ENCODE measurements around the gene ZDHHC18.

ZDHHC18 gene

DNA sequence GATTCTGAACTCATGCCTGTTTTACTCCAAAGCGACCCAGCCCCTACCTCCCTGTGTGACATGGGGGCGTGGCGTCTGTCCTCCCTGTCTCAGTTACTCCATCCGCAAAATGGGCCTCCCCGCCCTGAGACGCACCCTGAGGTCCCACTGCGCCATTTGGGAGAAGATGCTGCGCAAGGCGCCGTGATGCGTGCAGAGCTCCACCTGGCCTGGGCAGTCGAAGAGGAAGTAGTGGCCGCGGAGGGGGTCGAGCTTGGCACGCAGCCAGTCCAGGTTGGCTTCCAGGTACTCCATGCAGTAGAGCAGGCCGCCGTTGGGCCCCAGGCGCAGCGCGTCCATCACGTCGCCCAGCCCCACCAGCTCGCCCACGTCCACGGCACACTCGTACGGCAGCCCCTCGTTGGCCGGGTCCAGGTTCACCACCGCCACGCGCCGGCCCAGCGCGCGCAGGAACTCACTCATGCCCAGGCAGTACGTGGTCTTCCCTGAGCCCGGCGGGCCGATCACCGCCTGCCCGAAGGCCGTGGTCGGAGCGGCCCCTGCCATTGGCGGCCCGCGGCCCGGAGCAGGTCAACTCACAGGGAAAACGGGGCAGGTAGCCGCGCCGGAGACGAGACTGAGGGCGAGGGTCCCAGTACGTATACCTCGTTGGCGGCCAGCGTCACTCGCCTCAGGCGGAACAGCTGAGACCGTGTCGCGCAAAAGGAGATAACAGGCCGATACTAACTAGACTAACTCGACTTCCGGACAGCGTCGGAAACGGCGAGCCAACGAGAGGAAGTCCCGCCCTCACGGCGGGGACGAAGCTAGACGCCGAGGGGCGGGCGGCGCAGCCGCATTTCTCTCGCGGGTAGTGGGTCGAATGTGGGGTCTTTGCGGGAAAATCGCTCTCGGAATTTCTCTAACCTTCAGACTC, 63.3 kb downstream of the ZDHHC18 start, which contains the start of gene GPN2:
Gene GPN2, minus strand, starts transcription at position 733 of the 916 bp plus-strand sequence. Its CDS starts 187 bp downstream, at position 546.
- in situ Hi-C loops (cut with MboI; ENCODE audit: low sequenced_read_pairs) = loop anchor here (10.0 kb wide), 1 partner anchor 295 kb away; no protein-coding TSS in a partner anchor

- in situ Hi-C loops (cut with MboI; ENCODE audit: low sequenced_read_pairs) = no loop called here
These were observed 63.9 kb downstream of the ZDHHC18 start for GRCh38 chr1:26890467-26890796.

GRCh38 chr1:26894263-26894662, 67.8 kb downstream of the ZDHHC18 start:
- in situ Hi-C loops (cut with MboI; ENCODE audit: low sequenced_read_pairs) = no loop called here

DNA sequence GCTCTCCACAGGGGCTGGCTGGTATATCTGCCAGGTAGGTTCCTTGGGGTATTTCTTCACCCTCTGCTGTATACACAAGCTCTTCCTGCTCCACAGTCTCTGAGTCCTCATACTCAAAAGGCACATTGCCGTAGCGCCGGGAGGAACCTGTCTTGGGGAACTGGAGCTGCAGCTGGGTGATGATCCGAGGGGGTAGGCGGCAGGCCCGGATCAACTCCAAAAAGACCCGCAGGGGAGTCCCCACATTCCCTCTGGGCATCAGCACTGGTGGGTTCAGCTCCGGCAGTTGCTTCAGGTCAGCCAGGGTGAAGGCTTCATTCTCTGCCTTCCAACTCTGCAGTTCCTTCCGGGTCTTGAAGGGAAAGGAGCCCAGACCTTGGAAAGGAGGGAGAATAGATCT, 70.9 kb downstream of the ZDHHC18 start:
- in situ Hi-C loops (cut with MboI; ENCODE audit: low sequenced_read_pairs) = no loop called here

- in situ Hi-C loops (cut with MboI; ENCODE audit: low sequenced_read_pairs) = no loop called here
These were observed 73.7 kb downstream of the ZDHHC18 start, which contains the start of gene GPATCH3 for GRCh38 chr1:26900001-26900814. Gene GPATCH3, minus strand, starts transcription at chr1:26900467. Its CDS starts 25 bp downstream, at chr1:26900442.

- in situ Hi-C loops (cut with MboI; ENCODE audit: low sequenced_read_pairs) = no loop called here
These were observed 74.5 kb downstream of the ZDHHC18 start for GRCh38 chr1:26900815-26901511.
